Activated CD8-positive, alpha-beta memory T cell treated with anti-CD3 and anti-CD28 coated beads, Interleukin-2, amount 10 ng/mL, durations not matched to agents 7 days and 5 days (primary cell): ENCODE results near the gene GABRD. TPM values are rescaled to one million over a fixed set of nuclear protein-coding genes. Genes with fewer than 3 reads are reported as not detected.
A peak's percentile ranks its signal among the peaks of the same experiment; 100 is the strongest.

Experiments used
- ATAC-seq: fragments of 150-1000 bp; cut with Tn5 transposase; one replicate; pipeline ENCODE4 v1.10.0; 2021; ENCODE audit warnings: moderate library complexity
- CTCF ChIA-PET: fragments of 350-600 bp; sonication (Branson Sonifier 250); formaldehyde crosslinking; loops from one replicate; lab custom pipeline; 2021; ENCODE audit warnings: antibody characterized with exemption; lab: Charles Lee
- DNase-seq: peaks from one replicate; pipeline ENCODE4 v3.0.0-alpha.2; 2020
- H3K27ac Mint-ChIP-seq: one replicate; pipeline ENCODE4 v1.8.0; 2021; ENCODE audit warnings: mild to moderate bottlenecking, mixed read lengths
- H3K27me3 Mint-ChIP-seq: one replicate; pipeline ENCODE4 v1.8.0; 2021; ENCODE audit warnings: mixed read lengths
- H3K36me3 Mint-ChIP-seq: one replicate; pipeline ENCODE4 v1.8.0; 2021; ENCODE audit warnings: mild to moderate bottlenecking, mixed read lengths
- H3K4me1 Mint-ChIP-seq: one replicate; pipeline ENCODE4 v1.8.0; 2021; ENCODE audit warnings: mixed read lengths
- H3K4me3 Mint-ChIP-seq: one replicate; pipeline ENCODE4 v1.8.0; 2021; ENCODE audit warnings: mild to moderate bottlenecking, moderate library complexity, mixed read lengths
- H3K9me3 Mint-ChIP-seq: one replicate; pipeline ENCODE4 v1.8.0; 2022; ENCODE audit warnings: low read depth, mixed read lengths
- total RNA-seq, 2 experiments: library from RNA; stranded (reverse); gene quantifications; one replicate each; pipeline ENCODE4 v1.2.3, GENCODE V29; 2021

GABRD gene
- total RNA-seq, 2 experiments from 2014 or later = not detected

- DNase-seq (no peak), ATAC-seq (no peak)
- no peaks in the 10 kb centered on the region for H3K36me3 Mint-ChIP-seq
- H3K4me3 Mint-ChIP-seq = no peak overlapping the region
- H3K27me3 Mint-ChIP-seq = peaks cover 10% of the 10 kb centered on the region
- H3K9me3 Mint-ChIP-seq = no peaks in the 10 kb centered on the region
- no peak overlapping the region for H3K27ac Mint-ChIP-seq
- CTCF ChIA-PET = interaction anchor here (1.1 to 1.7 kb wide), 2 partner anchors 36 to 150 kb away, joined by 3 read pairs; no protein-coding TSS in a partner anchor
- H3K4me1 Mint-ChIP-seq = no peaks in the 10 kb centered on the region
Measured at GRCh38 chr1:1989789-1990188, 29.4 kb upstream of the GABRD start.

GRCh38 chr1:1990222-1990621 is 28.9 kb upstream of the GABRD start:
- H3K4me3 Mint-ChIP-seq = no peak overlapping the region
- CTCF ChIA-PET = interaction anchor here (1.7 kb wide), 1 partner anchor 35 kb away, joined by 3 read pairs; no protein-coding TSS in a partner anchor
- H3K9me3 Mint-ChIP-seq = no peaks in the 10 kb centered on the region
- no peak for ATAC-seq
- H3K27me3 Mint-ChIP-seq = peaks cover 10% of the 10 kb centered on the region
- H3K27ac Mint-ChIP-seq = no peak overlapping the region
- H3K4me1 Mint-ChIP-seq = no peaks in the 10 kb centered on the region
- no peak for DNase-seq
- no peaks in the 10 kb centered on the region for H3K36me3 Mint-ChIP-seq

- H3K4me1 Mint-ChIP-seq = peaks cover 6% of the 10 kb centered on the region
Measured at GRCh38 chr1:1994536-1994935, 24.6 kb upstream of the GABRD start.

GRCh38 chr1:1996207-1996651 is 22.9 kb upstream of the GABRD start:
- H3K4me1 Mint-ChIP-seq = peaks cover 6% of the 10 kb centered on the region
- H3K9me3 Mint-ChIP-seq = no peaks in the 10 kb centered on the region
- no peak for ATAC-seq
- H3K36me3 Mint-ChIP-seq = peaks cover 2% of the 10 kb centered on the region
- H3K4me3 Mint-ChIP-seq = no peak overlapping the region
- peaks cover 10% of the 10 kb centered on the region for H3K27me3 Mint-ChIP-seq
- H3K27ac Mint-ChIP-seq = peak overlapping the region; percentile 38
- CTCF ChIA-PET = interaction anchor here (0.6 to 0.8 kb wide), 2 partner anchors 48 to 64 kb away, joined by 3 read pairs; no protein-coding TSS in a partner anchor
- DNase-seq = no peak

More at GRCh38 chr1:1994536-1994935, 24.6 kb upstream of the GABRD start:
- no peak for ATAC-seq
- Mint-ChIP-seq H3K9me3 (no peaks in the 10 kb centered on the region), H3K36me3 (peaks cover 2% of the 10 kb centered on the region), H3K4me3 (no peak overlapping the region), H3K27ac (no peak overlapping the region), H3K27me3 (peaks cover 11% of the 10 kb centered on the region)
- CTCF ChIA-PET = no interaction called here
- DNase-seq = no peak

GRCh38 chr1:1997576-1997975 is 21.6 kb upstream of the GABRD start:
- Mint-ChIP-seq H3K9me3 (no peaks in the 10 kb centered on the region), H3K4me1 (peaks cover 6% of the 10 kb centered on the region), H3K27me3 (peaks cover 17% of the 10 kb centered on the region), H3K36me3 (peaks cover 2% of the 10 kb centered on the region), H3K27ac (no peak overlapping the region), H3K4me3 (no peak overlapping the region)
- no peak for ATAC-seq
- CTCF ChIA-PET = no interaction called here
- DNase-seq = no peak

GRCh38 chr1:2000432-2000831 is 18.7 kb upstream of the GABRD start:
- DNase-seq (no peak), ATAC-seq (no peak)
- Mint-ChIP-seq H3K9me3 (no peaks in the 10 kb centered on the region), H3K36me3 (peaks cover 2% of the 10 kb centered on the region), H3K4me3 (no peak overlapping the region), H3K27ac (no peak overlapping the region), H3K27me3 (peaks cover 42% of the 10 kb centered on the region), H3K4me1 (peaks cover 6% of the 10 kb centered on the region)
- CTCF ChIA-PET = interaction anchor here (1.0 kb wide), 1 partner anchor 44 kb away, joined by 4 read pairs; no protein-coding TSS in a partner anchor

GRCh38 chr1:2000850-2001249 is 18.3 kb upstream of the GABRD start:
- CTCF ChIA-PET = interaction anchor here (1.0 kb wide), 1 partner anchor 44 kb away, joined by 4 read pairs; no protein-coding TSS in a partner anchor
- Mint-ChIP-seq H3K27me3 (peaks cover 44% of the 10 kb centered on the region), H3K36me3 (peaks cover 2% of the 10 kb centered on the region), H3K4me1 (peaks cover 6% of the 10 kb centered on the region), H3K4me3 (no peak overlapping the region), H3K9me3 (no peaks in the 10 kb centered on the region), H3K27ac (no peak overlapping the region)
- ATAC-seq (no peak), DNase-seq (no peak)

GRCh38 chr1:2001773-2002411 is 17.3 kb upstream of the GABRD start:
- H3K27me3 Mint-ChIP-seq = peaks cover 47% of the 10 kb centered on the region
- no peak for ATAC-seq
- no peak for DNase-seq
- no peaks in the 10 kb centered on the region for H3K9me3 Mint-ChIP-seq
- CTCF ChIA-PET = no interaction called here
- H3K27ac Mint-ChIP-seq = no peak overlapping the region
- H3K4me1 Mint-ChIP-seq = no peaks in the 10 kb centered on the region
- no peaks in the 10 kb centered on the region for H3K36me3 Mint-ChIP-seq
- H3K4me3 Mint-ChIP-seq = no peak overlapping the region

- no peak within 1 kb of the TSS for H3K27ac Mint-ChIP-seq
- CTCF ChIA-PET = interaction anchor here (1.7 kb wide), 1 partner anchor 41 kb away, joined by 6 read pairs; no protein-coding TSS in a partner anchor
- DNase-seq = no peak
- no peaks in the 10 kb centered on the region for H3K36me3 Mint-ChIP-seq
- no peak within 1 kb of the TSS for H3K4me3 Mint-ChIP-seq
- no peaks in the 10 kb centered on the region for H3K4me1 Mint-ChIP-seq
- ATAC-seq = no peak
- H3K9me3 Mint-ChIP-seq = no peaks in the 10 kb centered on the region
- peaks cover 44% of the 10 kb centered on the region for H3K27me3 Mint-ChIP-seq
Measured at GRCh38 chr1:2003541-2004131, 15.5 kb upstream of the GABRD start, which contains the start of gene CFAP74. TSS of gene CFAP74 (minus strand) at chr1:2003786. CDS start at chr1:1990956, 12,830 bp downstream.

GRCh38 chr1:2004856-2005255 is 14.3 kb upstream of the GABRD start:
- CTCF ChIA-PET = interaction anchor here (1.7 kb wide), 1 partner anchor 40 kb away, joined by 6 read pairs; no protein-coding TSS in a partner anchor
- H3K4me1 Mint-ChIP-seq = no peaks in the 10 kb centered on the region
- no peak for ATAC-seq

GRCh38 chr1:2009101-2010053 is 9.8 kb upstream of the GABRD start:
- Mint-ChIP-seq H3K4me1 (no peaks in the 10 kb centered on the region), H3K36me3 (no peaks in the 10 kb centered on the region), H3K27me3 (peaks cover 22% of the 10 kb centered on the region), H3K27ac (no peak overlapping the region), H3K9me3 (no peaks in the 10 kb centered on the region), H3K4me3 (no peak overlapping the region)
- DNase-seq (no peak), ATAC-seq (no peak)
- CTCF ChIA-PET = interaction anchor here (1.7 kb wide), 1 partner anchor 35 kb away, joined by 3 read pairs; no protein-coding TSS in a partner anchor

More at GRCh38 chr1:2004856-2005255, 14.3 kb upstream of the GABRD start:
- Mint-ChIP-seq H3K27me3 (peaks cover 40% of the 10 kb centered on the region), H3K4me3 (no peak overlapping the region), H3K36me3 (no peaks in the 10 kb centered on the region), H3K27ac (no peak overlapping the region), H3K9me3 (no peaks in the 10 kb centered on the region)
- DNase-seq = no peak

GRCh38 chr1:2014181-2014580 is 5.0 kb upstream of the GABRD start:
- H3K9me3 Mint-ChIP-seq = no peaks in the 10 kb centered on the region
- no peak overlapping the region for H3K4me3 Mint-ChIP-seq
- H3K36me3 Mint-ChIP-seq = peaks cover 2% of the 10 kb centered on the region
- H3K27ac Mint-ChIP-seq = no peak overlapping the region
- no peak for ATAC-seq
- H3K27me3 Mint-ChIP-seq = peaks cover 40% of the 10 kb centered on the region
- CTCF ChIA-PET = no interaction called here
- peaks cover 2% of the 10 kb centered on the region for H3K4me1 Mint-ChIP-seq
- no peak for DNase-seq
